ENCODE measurements around the gene DAAM1. TPM values are rescaled to one million over a fixed set of nuclear protein-coding genes. Genes with fewer than 3 reads are reported as not detected.
A peak's percentile ranks its signal among the peaks of the same experiment; 100 is the strongest.

The DAAM1 gene
- total and polyA plus RNA-seq, 7 donors, result 5.7 to 37.1 (median 8.9) TPM

DNA sequence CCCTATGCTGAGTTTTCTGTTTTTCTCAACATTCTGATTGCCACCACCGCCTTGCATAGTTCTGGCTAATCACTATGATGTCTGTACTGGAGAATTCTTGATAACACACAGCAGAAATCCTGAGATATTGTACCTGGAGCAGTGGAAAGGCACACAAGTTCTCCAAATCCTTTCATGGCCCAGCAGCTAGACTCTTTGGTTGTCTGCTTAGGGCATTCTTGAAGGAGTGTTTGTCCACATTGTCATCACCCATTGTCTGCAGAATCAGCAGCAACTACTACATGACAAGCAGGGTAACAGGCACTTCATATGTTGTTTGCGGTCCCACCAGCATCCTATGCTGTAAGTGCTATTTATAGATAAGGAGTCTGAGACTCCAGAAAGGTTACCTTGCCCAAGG lies 128.9 kb downstream of the DAAM1 start:
- no peak for ATAC-seq
- Histone ChIP-seq H3K4me3 (no peak overlapping the region), H3K9me3 (no peaks in the 10 kb centered on the region), H3K36me3 (ENCODE audit: insufficient read depth in 1 of 2, low read depth in 1 of 2) (no peaks in the 10 kb centered on the region), H3K27ac (no peak overlapping the region), H3K4me1 (peaks cover 18% of the 10 kb centered on the region), H3K27me3 (ENCODE audit: insufficient read depth in 3 of 3, low read length in 2 of 3) (no peaks in the 10 kb centered on the region)
- 94 to 96% (median 95%) methylated on average over 2 of the region's 2 CpGs for WGBS, 3 donors
- TF ChIP-seq, protein P1, sequence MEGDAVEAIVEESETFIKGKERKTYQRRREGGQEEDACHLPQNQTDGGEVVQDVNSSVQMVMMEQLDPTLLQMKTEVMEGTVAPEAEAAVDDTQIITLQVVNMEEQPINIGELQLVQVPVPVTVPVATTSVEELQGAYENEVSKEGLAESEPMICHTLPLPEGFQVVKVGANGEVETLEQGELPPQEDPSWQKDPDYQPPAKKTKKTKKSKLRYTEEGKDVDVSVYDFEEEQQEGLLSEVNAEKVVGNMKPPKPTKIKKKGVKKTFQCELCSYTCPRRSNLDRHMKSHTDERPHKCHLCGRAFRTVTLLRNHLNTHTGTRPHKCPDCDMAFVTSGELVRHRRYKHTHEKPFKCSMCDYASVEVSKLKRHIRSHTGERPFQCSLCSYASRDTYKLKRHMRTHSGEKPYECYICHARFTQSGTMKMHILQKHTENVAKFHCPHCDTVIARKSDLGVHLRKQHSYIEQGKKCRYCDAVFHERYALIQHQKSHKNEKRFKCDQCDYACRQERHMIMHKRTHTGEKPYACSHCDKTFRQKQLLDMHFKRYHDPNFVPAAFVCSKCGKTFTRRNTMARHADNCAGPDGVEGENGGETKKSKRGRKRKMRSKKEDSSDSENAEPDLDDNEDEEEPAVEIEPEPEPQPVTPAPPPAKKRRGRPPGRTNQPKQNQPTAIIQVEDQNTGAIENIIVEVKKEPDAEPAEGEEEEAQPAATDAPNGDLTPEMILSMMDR (IDR thresholded peaks at IDR 0.05), result no peak
- DNase-seq, result no peak
- intact Hi-C loops (cut with DNase I), result no loop called here

- peaks cover 0 to 3% of the 10 kb centered on the region in 2 donors for H3K36me3 ChIP-seq (ENCODE audit: insufficient read depth in 1 of 2, low read depth in 1 of 2)
- 73 to 77% (median 76%) methylated on average over 5 of the region's 5 CpGs for WGBS, 3 donors
- ATAC-seq (no peak), DNase-seq (no peak)
- no peaks in the 10 kb centered on the region for H3K9me3 ChIP-seq
- H3K4me1 ChIP-seq, result peaks cover 18% of the 10 kb centered on the region
- TF ChIP-seq, protein P1 (IDR thresholded peaks at IDR 0.05), result no peak
- intact Hi-C loops (cut with DNase I), result no loop called here
- H3K4me3 ChIP-seq, result no peak overlapping the region
- H3K27me3 ChIP-seq (ENCODE audit: insufficient read depth in 3 of 3, low read length in 2 of 3), result no peaks in the 10 kb centered on the region
- H3K27ac ChIP-seq, result no peak overlapping the region
Measured at GRCh38 chr14:59317798-59318505, 129.5 kb downstream of the DAAM1 start.

- Histone ChIP-seq H3K9me3 (no peaks in the 10 kb centered on the region), H3K4me3 (no peak overlapping the region), H3K4me1 (peaks cover 18% of the 10 kb centered on the region), H3K27me3 (ENCODE audit: insufficient read depth in 3 of 3, low read length in 2 of 3) (no peaks in the 10 kb centered on the region), H3K36me3 (ENCODE audit: insufficient read depth in 1 of 2, low read depth in 1 of 2) (peaks cover 0 to 11% of the 10 kb centered on the region in 2 donors), H3K27ac (no peak overlapping the region)
- peak in 3 of 4 donors; percentile 58 to 73 (median 73) for ATAC-seq
- no peak for DNase-seq
- TF ChIP-seq, protein P1 (IDR thresholded peaks at IDR 0.05), result no peak
- WGBS, 3 donors, result 23 to 40% (median 29%) methylated on average over 4 of the region's 4 CpGs
- intact Hi-C loops (cut with DNase I), result no loop called here
Measured at GRCh38 chr14:59318908-59319307, 130.4 kb downstream of the DAAM1 start.

GRCh38 chr14:59320361-59320760 lies 131.9 kb downstream of the DAAM1 start:
- peaks cover 0 to 23% of the 10 kb centered on the region in 2 donors for H3K36me3 ChIP-seq (ENCODE audit: insufficient read depth in 1 of 2, low read depth in 1 of 2)
- H3K27ac ChIP-seq, result peak overlapping the region; percentile 12
- no peaks in the 10 kb centered on the region for H3K9me3 ChIP-seq
- TF ChIP-seq, protein P1 (IDR thresholded peaks at IDR 0.05), result no peak
- H3K4me3 ChIP-seq, result no peak overlapping the region
- peaks cover 18% of the 10 kb centered on the region for H3K4me1 ChIP-seq
- ATAC-seq (no peak), DNase-seq (no peak)
- no peaks in the 10 kb centered on the region for H3K27me3 ChIP-seq (ENCODE audit: insufficient read depth in 3 of 3, low read length in 2 of 3)
- intact Hi-C loops (cut with DNase I), result loop anchor here in 1 of 2 donors (5.0 kb wide), 1 partner anchor 128 kb away; no protein-coding TSS in a partner anchor
